Endothelial cell of hepatic sinusoid (primary cell): Measurements from ENCODE around the gene SLC26A1.

Experiments used
- in situ Hi-C: cut with HindIII; loops from 2 replicates; pipeline ENCODE4 v1.10.0; 2017; ENCODE audit warnings: low sequenced_read_pairs

The SLC26A1 gene

DNA sequence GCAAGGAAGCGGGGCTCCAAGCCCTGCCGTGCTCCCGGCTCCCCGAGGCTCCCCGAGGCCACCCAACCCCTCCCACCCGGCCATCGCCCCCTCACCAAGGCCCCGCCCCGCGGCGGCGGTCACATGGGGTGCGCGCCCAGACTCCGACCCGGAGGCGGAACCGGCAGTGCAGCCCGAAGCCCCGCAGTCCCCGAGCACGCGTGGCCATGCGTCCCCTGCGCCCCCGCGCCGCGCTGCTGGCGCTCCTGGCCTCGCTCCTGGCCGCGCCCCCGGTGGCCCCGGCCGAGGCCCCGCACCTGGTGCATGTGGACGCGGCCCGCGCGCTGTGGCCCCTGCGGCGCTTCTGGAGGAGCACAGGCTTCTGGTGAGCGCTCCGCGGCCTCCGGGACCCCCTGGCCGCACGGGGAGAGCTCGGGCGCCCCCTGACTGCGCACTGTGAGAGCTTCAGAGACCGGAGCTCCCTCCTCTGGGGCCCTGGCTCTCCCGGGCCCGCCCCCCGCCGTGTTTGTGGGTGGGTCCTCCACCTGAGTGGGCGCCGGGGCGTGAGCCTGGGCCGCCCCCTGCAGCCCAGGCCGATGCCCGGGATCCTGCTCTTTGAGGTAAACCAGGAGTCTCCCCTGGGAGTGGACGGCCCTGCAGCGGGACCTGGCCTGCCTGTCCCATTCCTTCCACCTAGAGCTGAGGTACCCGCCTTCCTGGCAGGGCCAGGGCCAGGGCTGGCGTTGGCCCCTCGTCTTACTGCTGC, 6.2 kb downstream of the SLC26A1 start, which contains the start of gene IDUA:
Gene IDUA, plus strand, starts transcription at position 166 of the 745 bp plus-strand sequence. Its CDS starts 41 bp downstream, at position 207.
- in situ Hi-C loops = no loop called here

DNA sequence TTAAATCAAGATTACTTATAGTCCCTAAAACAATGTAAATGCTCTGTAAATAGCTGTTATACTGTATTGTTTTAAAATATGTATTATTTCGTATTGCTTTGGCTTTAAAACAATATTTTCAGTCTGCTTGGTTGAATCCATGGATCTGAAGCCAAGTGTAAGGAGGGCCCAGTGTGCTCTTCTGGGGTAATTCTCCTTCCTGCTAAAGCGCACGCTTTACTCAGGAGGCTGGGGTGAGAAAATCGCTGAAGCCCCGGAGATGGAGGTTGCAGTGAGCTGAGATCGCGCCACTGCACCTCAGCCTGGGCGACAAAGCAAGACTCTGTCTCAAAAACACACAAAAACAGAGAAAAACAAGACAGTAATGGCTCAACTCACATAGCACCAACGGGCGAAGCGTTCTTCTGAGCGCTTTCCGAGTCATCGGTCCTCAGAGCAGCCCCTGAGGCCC, 6.8 kb downstream of the SLC26A1 start:
- in situ Hi-C loops = no loop called here

DNA sequence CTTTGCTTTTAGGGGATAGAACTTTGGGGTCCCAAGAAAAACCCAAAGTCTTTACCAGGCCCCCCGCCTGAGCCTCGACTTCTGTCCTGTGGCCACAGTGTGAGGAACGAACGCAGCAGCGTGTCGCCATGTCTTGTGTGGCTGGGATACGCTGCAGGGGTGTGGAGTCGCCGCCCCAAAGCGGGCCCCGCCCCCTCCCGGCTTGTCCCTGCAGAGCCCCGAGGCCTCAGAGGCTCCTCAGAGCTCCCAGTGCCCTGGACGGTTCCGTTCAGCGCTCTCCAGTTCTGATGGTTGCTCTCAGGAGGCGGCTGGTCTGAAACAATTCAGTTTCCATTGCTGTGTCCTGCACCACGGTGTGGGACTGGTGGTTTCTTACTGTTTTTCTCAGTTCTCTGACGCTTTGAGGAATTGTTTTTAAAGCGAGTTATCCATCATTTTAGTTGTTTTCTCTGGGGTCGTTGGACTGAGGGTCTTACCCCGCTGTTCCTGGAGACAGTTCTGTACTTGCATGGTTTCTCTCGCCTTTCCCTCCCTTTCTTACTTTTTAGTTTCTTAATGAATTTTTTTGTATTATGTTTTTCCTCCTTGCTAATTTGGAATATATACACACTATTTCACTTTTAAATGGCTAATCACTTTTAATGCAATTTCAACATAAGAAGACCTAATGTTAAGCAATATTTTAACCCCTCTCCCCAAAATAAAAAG, 7.9 kb downstream of the SLC26A1 start:
- in situ Hi-C loops = no loop called here

DNA sequence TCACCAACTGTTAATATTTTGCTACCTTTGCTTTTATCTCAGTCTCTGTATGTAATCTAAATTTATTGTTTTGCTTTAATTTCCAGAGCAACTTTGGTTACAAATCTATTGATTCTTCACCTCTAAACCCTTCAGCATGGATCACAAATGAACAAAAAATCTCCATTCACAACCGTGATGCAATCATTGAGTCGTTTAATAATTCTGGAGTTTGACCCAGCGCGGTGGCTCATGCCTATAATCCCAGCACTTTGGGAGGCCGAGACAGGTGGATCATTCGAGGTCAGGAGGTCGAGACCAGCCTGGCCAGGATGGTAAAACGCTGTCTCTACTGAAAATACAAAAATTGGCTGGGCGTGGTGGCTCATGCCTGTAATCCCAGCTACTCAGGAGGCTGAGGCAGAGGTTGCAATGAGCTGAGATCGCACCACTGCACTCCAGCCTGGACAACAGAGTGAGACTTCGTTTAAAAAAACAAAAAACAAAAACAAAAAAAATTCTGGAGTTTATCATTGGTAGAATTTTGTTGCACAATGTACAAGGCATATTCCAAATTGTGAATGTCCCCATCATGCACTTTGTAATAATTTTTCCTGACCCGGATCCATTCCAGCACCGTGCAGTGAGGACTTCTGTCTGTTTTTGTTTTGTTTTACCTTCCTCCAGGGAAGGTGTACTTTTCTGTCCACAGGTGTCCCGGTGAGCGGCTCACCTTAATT, 8.7 kb downstream of the SLC26A1 start:
- in situ Hi-C loops = no loop called here

DNA sequence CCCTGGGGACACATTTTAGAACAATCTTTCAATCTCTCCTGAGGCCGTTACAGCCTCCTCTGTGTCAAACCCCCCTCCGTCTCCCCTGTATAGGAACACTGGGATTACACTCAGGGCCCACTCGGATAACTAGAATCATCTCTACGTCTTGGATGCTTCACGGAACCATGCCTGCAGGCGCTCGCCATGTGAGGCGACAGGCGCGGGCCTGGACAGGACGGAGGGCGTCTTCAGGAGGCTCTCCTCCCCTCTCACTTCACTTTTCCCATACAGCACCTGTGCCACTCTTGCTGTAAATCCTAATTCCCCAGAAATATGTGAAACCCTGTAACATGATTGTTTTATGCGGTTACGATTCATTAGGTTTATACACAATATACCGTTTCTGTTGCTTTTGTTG, 10.4 kb downstream of the SLC26A1 start:
- in situ Hi-C loops = no loop called here

DNA sequence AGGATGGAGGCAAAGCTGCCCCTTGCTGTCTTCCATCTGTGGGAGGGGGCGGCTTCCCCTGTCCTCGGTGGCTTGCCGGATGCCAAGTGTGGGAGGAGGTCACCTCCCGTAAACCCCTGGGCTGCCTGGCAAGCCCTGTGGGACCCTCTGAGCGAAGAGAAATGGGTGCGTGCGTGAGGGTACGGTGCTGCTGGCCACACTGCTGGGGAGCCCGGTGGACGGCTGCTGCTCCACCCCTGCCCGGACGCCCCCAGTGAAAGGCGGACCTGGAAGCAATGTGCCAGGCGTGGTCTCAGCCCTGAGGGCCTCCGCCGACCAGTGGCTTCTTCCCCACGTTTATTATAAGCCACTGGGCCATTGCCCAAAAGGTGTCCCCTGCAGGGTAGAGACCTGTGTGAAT, 10.9 kb downstream of the SLC26A1 start:
- in situ Hi-C loops = no loop called here

DNA sequence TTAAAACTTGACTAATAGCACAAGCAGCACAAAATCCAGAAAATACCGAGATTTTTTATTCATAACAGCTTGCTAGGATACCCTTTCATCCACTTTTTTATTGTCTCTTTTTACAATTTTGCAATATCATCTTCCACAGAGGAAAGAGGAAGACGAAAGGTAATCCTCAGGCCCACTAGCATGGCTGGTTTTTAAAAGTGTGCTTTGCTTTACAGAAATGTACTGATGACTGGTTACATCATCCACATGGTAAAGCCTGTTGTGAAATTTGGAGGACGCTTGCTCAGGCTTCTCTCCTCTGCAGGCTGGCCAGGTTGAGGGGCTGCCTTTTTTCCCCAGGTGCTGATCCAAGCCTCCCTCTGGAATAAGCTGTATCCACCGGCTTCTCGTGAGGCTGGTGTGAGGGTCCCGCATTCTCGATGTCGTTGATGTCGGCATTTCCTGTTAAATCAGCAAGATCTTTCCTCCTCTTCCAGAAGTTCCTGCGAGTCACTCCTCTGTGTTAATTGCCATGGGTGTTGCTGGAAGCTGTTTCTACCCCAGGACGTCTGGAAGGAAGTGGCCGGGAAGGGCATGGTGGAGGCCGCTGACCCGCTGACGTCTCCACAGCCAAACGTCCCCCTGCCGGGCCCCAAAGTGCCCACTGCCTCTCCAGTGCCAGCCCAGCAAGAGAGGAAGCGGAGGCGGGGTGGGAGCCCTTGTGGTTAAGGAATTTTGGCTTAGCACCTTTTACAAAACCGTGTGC, 14.1 kb downstream of the SLC26A1 start:
- in situ Hi-C loops = loop anchor here (10.0 kb wide), 2 partner anchors 316 to 366 kb away; partner anchors contain the start of gene UVSSA

DNA sequence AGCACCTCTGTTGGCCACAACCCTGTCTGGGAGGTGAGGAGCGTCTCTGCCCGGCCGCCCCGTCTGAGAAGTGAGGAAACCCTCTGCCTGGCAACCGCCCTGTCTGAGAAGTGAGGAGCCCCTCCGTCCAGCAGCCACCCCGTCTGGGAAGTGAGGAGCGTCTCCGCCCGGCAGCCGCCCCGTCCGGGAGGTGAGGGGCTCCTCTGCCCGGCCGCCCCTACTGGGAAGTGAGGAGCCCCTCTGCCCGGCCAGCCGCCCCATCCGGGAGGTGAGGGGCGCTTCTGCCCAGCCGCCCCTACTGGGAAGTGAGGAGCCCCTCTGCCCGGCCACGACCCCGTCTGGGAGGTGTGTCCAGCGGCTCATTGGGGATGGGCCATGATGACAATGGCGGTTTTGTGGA, 17.2 kb downstream of the SLC26A1 start:
- in situ Hi-C loops = loop anchor here (10.0 kb wide), 2 partner anchors 319 to 369 kb away; partner anchors contain the start of gene UVSSA

DNA sequence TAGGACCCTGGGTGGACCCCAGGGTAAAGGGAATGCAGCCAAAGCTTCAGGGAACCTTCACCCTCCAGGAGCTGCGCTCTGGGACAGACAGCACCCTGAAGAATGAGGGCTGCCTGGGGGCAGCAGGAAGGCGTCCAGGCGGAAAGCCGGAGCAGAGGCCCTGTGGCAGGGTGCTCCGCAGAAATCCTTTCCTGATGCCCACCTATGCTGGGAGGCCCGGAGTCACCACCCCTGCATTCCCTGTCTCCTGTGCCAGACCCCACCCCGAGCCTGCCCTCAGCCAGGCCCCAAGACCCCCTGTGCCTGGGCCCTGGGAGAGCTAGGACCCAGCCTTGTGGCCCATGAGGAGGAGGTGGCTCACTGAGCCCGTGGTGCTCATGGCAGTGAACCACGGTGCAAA, 18.5 kb downstream of the SLC26A1 start:
- in situ Hi-C loops = loop anchor here (5.0 to 10.0 kb wide), 8 partner anchors 42 to 370 kb away; partner anchors contain the start of genes GAK, TMEM175 and UVSSA

DNA sequence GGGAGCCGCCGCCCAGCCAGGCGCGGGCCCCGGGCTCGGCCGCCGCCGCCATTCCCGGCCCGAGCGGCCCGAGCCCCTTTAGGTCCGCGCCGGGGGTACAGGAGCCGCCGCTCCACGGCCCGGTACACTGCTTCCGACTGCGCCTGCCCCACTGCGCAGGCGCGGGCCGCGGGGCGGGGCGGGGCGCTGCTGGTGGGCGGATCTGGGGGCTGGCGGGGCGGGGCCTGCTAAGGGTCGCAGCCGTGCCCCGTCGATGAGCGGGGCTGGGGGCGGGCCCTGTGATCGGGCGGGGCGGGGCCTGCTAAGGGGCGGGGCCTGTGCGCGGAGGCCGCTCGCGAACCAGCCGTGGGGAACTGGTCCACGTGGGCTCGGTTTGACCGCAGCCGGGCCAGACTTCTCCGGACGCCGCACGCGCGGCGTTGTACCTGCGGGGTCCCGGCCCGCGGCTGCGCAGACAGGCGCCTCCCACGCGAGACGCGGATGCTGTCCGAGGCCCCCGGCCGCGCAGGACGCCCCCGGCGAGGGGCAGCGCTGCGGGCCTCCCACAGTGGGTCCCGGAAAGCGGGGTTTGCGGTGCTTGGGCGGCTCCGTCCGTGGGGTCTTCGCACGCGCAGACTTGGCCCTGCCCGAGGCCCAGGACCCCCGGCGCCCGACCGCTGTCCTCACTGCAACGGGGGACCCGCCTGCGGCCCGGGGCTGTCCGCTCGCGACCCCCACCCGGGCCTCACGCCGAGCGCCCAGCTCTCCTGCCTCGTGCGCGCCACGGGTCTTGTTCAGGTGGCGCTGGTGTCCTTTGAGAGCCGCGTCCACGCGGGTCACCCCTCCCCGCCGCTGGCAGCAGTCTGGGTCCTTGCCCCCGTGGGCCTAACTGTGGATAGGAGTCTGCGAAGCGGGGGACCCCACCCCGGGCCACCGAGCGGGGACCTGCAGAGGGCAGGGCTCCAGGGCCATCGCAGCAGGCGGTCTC, 19.5 kb downstream of the SLC26A1 start, which contains the start of gene DGKQ:
Gene DGKQ, minus strand, starts transcription at position 139 of the 967 bp plus-strand sequence. Its CDS starts 87 bp downstream, at position 52.
- in situ Hi-C loops = loop anchor here (5.0 to 10.0 kb wide), 8 partner anchors 41 to 371 kb away; partner anchors contain the start of genes GAK, TMEM175 and UVSSA

DNA sequence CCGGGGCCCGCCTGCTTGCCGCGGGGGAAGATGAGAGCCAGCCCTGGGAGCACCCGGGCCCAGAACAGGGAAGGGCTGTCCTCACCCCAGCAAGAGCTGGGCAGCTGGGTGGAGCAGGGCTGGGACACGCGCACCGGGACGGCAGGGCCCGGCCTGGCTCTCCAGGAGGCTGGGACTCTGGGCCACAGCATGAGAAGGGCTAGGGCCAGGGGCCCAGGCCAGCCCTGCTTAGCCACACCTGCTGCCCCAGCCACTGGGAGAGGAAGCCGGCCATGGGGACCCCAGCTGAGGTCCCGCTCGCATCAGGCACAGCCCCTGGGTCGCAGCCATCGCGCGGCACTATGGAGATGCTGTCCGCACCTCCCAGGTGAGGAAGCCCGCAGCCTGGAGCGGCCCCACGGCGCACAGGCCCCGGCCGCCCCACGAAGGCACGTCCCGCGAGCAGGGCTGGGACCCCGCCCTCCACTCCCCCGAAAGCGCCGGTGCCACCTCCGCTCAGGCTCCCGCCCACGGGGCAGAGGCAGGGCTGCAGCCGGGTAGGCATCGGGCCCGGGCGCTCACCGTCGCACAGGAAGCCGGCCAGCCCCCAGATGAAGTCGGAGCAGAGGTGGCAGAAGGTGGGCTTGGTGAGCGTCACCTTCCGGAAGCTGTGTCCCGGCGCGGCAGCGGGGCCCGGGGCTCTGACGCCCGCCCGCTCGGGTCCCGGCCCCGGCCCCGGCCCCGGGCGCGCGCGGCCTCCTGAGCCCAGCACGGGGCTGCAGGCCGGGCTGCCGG, 20.4 kb downstream of the SLC26A1 start:
- in situ Hi-C loops = loop anchor here (5.0 to 10.0 kb wide), 8 partner anchors 41 to 372 kb away; partner anchors contain the start of genes GAK, TMEM175 and UVSSA

DNA sequence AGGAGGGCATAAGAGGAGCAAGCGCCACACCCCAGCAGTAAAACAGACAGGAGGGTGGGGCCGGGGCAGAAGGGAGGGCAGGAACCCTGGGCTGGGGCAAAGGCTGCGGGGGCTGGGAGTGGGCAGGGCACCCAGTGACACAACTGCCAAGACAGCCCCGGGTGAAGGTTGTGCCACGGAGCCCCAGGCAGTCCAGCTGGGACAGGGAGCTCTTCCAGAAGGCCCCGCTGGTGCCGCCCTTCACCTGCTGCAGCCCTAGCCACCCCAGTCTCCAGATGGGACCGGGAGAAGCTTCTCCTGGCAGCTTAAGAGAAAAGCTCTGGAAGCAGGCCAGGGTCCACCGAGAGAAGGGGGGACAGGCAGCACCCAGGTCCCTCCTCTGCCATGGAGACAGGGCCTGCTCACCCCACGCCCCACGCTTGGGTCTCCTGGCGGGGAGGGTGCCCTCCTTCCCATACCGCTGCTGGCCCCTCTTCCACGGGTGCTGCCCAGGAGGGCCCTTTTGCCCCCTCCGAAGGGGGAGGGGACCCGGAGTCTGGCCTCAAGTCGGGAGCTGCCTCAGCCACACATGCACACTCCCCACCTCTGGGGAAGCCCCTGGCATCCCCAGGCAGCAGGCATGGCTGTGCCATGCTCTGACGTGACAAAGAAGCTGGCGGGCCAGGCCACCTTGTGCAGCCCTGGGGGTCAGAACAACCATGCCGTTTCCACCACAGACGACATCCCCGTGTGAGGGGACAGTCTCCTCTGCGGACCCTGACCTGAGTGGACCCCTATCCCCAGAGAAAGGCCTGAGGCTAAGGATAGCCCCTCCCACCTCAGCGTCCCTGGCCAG, 21.3 kb downstream of the SLC26A1 start:
- in situ Hi-C loops = loop anchor here (5.0 to 10.0 kb wide), 8 partner anchors 40 to 373 kb away; partner anchors contain the start of genes GAK, TMEM175 and UVSSA

DNA sequence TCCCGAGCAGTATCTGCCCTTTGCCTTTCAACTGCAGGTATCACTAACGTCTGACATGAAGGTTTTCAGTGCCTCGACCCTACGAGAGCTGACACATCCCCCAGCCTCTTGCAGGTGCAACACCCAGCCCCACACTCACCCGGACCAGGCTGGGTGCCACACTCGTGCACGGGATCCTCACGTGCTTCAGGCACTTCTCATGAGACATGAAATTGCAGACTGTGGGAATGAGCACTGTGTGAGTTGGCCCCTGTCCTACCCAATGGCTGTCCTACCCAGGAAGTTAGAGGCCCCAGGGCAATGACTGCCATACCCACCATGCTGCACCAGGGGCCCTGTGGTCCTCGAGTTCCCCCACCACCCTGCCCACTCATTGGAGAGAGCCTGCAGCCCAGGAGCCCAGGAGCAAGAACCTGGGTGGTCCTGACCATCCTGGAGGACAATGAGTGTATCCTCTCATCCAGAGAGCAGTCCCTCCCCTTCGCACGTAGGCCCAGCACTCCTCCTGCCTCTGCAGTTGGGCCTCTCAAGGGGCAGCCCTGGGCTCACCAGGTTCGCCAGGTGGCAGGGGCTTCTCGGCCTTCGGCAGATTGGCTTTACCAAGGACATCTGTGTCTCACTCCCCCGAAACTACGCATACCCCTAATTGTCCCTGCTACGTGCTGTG, 22.2 kb downstream of the SLC26A1 start:
- in situ Hi-C loops = loop anchor here (5.0 to 10.0 kb wide), 8 partner anchors 39 to 374 kb away; partner anchors contain the start of genes GAK, TMEM175 and UVSSA

DNA sequence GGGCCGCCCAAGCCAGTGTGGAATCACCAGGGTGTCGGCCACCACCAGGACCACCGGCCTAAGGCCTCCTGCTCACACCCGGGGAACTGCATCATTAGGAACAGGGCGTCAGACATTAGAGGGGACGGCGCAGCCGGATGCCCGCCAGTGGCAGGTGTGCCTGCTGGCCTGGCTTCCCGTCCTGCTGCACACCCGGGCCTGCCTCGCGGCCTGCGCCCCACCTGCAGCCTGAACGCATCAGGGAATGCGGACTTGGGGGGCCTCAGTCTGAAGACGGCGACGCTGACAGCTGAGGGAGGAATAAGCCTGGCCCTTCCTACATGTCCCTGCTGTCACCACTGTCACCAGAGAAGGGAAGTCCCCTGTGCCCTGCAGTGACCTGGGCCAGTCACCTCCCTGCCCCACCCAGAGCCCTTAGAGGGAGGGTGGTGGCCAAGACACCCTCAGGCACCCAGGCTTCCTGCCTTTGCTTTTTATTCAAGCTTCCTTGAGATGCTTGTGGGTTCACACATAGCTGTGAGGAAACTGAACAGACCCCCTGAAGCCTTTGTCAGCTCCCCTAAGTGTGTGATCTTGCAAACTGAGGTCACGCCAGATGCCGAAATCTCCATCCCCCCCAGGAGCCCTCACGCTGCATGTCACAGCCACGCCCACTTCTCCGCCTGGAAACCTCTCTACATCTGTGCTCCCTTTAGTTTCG, 23.0 kb downstream of the SLC26A1 start:
- in situ Hi-C loops = loop anchor here (5.0 to 10.0 kb wide), 8 partner anchors 38 to 375 kb away; partner anchors contain the start of genes GAK, TMEM175 and UVSSA

DNA sequence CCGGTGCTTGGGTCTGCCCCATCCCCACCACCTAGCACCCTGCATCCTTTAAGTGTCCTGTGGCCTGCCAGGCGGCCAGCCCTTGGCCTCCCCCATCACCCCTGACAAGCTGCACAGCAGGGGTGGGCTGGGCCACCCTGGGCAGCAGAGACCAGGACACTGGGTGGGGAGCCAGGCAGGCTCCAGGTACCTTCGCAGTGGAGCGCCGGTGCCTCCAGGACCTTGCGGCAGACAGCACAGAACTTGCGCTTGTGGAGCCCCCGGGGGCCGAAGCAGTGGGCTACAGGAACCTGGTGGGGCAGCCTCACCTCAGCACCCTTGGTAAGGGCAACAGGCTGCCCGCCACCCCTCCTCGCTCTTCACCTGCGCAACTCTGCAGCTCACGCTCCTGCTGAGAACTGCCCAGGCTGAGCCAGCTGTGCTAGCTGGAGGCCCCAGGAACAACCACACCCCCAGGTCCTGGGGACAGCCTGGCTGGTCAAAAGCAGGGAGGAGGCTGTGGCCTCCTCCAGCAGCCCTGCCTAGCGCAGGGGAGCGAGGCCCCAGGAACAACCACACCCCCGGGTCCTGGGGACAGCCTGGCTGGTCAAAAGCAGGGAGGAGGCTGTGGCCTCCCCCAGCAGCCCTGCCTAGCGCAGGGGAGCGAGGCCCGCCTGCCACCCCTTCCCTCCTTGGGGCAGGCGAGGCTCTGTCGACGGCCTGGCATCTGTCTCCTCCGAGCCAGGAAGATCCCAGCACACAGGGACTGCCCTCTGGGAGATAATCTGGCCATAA, 24.4 kb downstream of the SLC26A1 start:
- in situ Hi-C loops = no loop called here
